GM18858 (cell line): ENCODE data around the gene LSM4.
A peak's percentile ranks its signal among the peaks of the same experiment; 100 is the strongest.
"Not testable (repeated sequence)": the region's sequence is repeated elsewhere in the genome, so short reads cannot be mapped to it uniquely, and the experiment has no call there.

Source experiments
- ATAC-seq: cut with Tn5 transposase; IDR thresholded peaks from one replicate; pipeline ENCODE4 v1.9.1; 2021; ENCODE audit not compliant: unreplicated experiment

Gene LSM4

DNA sequence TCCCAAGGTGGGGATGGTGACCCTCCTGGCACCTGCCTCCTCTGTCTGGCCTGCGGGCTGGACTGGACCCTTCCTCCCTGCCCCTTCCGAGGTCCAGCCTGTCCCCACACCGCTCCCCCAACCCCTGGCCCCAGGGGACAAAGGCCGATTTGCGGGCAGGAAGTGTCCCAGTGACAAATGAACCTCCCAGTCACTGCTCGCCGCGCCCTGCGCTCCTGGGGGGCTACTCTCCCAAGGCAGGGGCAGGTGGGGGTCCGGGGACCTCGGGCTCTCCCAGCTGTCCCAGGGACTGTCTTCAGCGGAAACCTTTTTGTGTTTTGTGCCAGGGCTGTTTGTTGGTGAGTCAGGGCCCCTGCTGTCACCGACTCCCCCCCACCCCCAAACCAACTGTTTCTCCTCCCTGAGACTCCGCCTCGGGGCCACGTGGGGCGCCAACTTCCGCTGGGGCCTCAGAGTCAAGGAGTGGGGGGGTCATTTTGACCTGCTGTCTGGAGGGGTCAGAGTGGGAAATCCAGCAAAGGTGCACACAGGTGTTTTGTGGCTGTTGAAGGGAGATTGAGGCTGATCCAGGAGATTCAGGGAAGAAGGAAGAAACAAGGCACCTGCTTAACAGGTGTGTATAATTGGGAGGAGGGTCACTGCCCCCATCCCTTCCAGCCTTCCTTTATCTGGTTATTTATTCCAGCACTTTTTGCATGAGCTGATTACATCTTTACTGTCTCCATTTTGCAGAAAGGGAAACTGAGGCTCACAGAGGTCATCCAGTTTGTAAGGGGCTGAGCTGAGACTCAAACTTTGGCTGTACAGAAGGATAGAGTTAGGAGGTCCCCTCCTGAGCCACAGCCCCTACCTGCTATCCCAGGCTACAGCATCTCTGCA is 18.4 kb upstream of the LSM4 start:
- ATAC-seq = no peak

DNA sequence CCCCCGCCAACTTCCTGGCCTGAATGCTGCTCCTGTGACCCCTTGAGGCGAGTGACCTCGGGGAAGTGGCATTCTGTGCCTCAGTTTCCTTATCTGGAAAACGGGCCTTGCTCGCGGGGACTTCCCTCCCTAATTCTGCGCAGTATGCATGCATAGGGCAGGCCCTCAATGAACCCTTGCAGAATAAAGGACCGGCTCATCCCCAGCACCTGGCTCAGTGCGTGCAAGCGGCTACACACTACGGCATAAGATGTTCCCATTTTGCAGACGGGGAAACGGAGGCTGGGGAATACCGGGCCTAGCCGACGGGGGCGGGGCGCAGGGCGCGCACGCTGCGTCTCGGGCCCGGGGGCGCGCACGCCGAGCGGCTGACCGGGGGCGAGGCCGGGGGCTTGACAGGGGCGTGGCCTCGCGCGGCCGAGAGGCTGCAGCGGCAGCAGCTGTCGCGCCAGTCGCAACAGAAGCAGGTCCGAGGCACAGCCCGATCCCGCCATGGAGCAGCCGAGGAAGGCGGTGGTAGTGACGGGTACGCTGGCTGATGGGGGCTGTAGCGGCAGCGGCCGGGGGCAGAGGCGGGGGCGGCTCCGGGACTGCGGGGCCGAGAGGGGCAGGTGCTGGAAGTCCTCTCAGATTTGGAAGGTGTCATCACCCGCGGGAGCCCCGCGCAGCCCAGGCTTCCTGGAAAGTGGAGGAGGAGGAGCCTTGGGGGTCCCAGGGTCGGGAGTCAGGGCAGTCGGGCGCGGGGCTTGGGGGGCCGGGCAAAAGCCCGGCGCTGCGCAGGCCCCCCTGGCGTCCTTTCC is 17.5 kb upstream of the LSM4 start, which contains the start of gene PGPEP1:
Gene PGPEP1 (plus strand): TSS at position 409 of the 800 bp plus-strand sequence. CDS start 84 bp downstream, at position 493.
- ATAC-seq = no peak

DNA sequence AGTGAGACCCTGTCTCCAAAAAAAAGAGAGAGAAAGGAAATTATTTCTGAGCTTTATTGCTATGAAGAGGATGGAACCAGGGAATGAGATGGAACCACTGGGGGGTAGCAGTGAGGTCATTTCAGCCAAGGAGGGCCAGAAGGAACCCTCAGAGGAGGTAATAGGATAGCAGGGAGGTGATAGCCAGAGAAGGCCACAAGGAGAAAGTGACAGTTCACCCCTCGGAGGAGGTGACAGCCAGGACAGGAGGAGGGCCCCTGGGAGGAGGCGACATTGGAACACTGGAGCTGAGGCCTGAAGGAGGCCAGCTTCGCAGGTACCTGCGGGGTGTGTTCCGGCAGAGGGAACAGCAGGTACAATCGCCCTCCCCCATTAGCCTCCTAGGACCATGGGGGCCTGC is 16.8 kb upstream of the LSM4 start:
- no peak for ATAC-seq

DNA sequence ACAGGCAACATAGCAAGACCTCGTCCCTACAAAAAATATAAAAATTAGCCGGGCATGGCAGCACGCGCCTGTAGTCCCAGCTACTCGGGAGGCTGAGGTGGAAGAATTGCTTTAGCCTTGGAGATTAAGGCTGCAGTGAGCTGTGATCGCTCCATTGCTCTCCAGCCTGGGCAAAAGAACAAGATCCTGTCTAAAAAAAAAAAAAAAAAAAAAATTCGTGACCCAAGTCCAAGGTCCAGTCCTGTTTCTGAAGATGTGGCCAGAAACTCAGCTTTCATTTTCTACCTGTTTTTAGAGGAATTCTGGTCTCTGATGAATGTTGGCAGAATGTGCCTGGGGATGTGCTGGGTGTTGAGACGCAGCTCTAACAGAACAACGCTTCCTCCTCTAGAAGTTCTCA is 15.7 kb upstream of the LSM4 start:
- ATAC-seq = no peak

DNA sequence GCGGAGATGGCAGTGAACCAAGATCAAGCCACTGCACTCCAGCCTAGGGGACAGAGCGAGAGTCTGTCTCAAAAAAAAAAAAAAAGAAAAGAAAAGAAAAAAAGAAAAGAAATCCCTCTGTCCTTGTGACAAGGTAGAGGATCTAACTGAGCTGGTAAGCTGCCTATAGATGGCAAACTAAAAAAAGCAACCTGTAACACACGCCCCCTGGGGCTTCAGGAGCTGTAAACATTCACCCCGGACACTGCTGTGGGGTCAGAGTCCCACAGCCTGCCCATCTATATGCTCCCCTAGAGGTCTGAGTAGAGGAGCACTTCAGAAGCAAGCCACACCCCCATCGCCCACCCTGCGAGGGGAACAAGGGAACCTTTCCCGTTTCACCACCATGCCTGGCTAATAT is 13.2 kb upstream of the LSM4 start:
- no peak for ATAC-seq

- ATAC-seq = no peak
Measured at GRCh38 chr19:18333680-18334079, 10.8 kb upstream of the LSM4 start.

DNA sequence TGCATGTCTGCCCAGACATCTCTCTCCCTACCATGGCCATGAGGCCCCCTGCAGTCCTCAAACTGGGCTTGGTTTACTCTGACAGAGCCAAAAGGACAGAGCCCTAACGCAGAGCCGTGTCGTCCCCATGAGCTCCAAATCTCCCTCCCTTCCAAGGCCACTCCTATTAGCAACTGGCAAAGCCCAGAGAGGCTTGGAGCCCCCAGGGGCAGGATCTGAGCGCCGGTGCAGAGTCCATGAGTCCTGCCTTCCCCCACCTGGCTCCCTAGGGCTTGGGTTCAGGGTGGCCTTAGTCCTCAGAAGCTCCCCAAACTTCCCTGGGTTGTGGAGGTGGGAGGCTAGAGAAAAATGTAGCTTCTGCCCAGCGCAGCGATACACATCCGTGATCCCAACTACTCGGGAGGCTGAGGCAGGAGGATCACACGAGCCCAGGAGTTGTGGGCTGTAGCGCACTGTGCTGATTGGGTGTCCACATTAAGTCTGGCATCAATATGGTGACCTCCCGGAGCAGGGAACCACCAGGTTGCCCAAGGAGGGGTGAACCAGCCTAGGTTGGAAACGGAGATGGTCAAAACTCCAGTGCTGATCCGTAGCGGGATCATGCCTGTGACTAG is 10.1 kb upstream of the LSM4 start:
- ATAC-seq = no peak

DNA sequence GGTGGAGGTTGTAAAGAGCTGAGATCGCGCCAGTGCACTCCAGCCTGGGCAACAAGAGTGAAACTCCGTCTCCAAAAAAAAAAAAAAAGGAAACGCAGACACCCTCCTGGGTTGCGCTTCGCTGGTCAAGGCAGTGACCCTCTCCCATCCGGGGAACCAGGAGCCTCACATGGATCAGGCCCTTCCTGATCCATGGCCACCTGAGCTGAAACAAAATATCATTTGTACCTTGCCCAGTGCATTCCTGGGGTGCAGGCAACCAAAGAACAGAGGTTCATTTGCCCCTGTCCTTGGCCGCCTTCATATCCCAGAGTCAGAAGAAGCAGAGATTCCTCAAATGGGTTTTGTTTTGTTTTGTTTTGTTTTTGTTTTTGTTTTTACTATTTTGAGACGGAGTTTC is 8.0 kb upstream of the LSM4 start:
- no peak for ATAC-seq

- no peak for ATAC-seq
Measured at GRCh38 chr19:18329035-18329376, 6.1 kb upstream of the LSM4 start.

- peak; percentile 66 for ATAC-seq
Measured at GRCh38 chr19:18328340-18329034, 5.6 kb upstream of the LSM4 start.

DNA sequence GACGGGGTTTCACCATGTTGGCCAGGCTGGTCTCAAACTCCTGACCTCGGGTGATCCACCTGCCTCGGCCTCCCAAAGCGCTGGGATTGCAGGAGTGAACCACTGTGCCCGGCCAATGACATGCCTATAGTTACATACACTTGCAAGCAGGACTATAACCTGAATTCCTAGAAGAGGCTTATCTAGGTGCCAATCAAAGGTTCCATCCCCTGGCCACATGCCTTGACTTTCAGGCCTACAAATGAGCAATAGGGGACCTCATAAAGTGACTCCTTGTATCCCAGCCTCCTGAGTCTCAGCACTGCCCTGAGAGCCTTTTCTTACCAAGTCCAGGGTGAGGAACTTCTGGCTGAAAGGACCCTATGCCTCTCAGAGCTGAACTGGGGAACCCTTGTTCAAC is 3.9 kb upstream of the LSM4 start:
- ATAC-seq = no peak

DNA sequence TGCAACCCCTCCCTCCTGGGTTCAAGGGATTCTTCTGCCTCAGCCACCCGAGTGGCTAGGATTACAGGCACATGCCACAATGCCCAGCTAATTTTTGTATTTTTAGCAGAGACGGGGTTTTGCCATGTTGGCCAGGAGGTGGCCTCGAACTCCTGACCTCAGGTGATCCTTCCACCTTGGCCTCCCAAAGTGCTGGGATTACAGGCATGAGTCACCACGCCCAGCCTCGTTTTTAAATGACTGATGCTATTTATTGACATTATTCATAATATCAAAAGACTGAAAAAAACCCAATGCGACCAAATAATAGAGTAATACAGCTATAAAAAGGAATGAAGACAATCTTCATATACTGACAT is 1.5 kb upstream of the LSM4 start:
- ATAC-seq = not testable (repeated sequence)

- no peak for ATAC-seq
Measured at GRCh38 chr19:18322318-18322758, 538 bp downstream of the LSM4 start.

DNA sequence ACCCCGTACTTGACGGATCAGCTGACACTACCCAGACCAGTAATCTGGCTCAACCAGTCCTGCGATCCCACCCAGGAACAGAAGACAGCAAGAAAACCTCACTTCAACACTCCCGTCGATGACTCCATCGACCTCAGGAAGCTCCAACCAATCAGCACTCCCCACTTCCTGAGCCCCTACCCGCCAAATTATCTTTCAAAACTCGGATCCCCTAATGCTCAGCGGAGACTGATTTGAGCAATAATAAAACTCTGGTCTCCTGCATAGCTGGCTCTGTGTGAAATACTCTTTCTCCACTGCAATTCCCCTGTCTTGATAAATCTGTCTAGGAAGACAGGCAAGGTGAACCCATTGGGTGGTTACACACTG is 1.2 kb downstream of the LSM4 start:
- no peak for ATAC-seq

DNA sequence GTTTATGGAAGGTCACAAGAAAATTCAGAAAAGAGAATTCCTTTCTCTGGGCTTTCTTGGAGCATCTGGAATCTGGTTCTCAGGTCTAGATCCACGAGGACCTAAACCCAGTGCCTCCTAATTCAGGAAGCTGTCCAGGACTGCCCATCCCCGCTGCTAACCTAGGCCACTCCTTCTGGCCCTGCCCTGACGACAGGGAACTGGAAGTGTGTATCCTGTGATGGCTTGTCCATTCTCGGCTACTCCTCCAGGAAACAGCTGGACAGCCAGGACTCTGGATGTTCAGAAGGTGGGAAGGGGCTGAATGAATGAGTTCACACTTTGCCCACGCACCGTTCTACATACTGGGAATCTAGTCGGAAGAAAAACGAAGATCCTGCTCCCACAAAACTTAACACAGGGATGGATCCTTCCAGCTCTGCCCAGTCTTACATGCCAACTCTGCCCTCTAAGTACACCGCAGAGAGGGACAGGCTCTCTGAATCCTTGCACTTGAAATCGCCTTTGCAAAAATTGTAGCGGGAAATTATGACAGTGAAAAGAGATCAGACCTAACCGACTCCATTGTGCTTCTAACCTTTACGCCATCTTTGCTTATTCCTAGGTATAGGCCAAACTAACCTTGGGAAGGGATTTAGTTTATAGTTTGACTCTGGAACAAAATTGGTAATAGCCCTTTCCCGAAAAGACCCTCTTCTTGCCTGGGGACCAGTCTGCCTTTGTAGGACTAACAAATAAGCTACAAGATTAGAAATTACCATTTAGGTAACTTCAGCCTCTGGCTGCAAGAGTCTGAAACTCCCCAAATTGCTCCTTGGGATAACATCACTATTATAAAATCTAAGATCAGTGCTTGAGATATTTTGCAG is 1.8 kb downstream of the LSM4 start:
- ATAC-seq = no peak

- ATAC-seq = no peak
Measured at GRCh38 chr19:18319591-18320135, 3.2 kb downstream of the LSM4 start.

- ATAC-seq = no peak
Measured at GRCh38 chr19:18317961-18318800, 4.7 kb downstream of the LSM4 start.

- ATAC-seq = no peak
Measured at GRCh38 chr19:18313398-18313797, 9.5 kb downstream of the LSM4 start.

DNA sequence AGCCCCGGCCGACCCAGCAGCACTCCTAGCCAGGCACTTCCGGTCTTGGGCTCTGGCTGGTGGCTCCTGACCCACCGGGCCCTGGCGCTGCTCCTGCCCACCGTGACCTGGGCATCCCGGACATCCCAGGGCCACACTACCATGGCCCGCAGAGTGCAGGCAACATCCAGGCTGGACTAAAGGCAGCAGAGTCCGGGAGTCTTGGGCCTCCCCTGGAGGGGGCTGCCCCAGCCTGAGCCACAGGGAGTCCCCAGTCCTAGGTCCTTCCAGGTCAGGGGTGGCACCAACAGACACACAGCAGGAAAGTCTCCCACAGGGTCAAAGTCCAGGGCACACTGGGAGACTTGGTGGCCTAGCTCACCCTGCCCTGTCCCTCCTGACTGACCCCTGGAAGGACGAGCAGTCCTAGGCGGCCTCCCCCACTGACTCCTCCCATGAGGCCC is 10.8 kb downstream of the LSM4 start:
- no peak for ATAC-seq
